ENCODE data around the gene ZNF423. TPM values are rescaled to one million over a fixed set of nuclear protein-coding genes. Genes with fewer than 3 reads are reported as not detected.

Gene ZNF423
- total and polyA plus RNA-seq, 10 donors, result 0.36 to 7.0 (median 3.7) TPM

DNA sequence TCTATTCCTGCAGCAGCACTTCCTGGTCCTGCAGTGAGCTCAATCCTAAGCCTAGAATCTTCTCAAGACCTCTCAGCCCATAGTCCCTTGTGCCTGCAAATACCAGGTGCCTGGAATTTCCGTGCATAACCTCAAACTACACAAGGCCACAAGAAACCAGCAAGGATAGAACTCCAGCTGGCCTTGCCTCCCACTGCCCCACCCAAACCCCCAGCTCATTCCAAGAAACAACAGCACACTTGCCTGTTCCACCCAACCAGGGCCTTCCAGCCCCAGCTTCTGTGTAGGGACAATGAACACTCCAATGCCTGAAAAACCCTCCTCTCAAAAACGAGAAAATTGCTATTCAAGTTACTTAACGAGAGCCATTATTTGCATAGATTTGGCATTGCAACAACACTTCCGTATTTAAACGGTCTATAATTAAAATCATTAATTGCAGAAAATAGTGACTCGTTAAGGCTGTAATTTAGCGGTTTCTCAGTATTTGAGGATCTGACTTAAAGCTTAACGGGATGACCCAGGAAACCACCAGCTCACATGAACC, 335.3 kb downstream of the ZNF423 start:
- DNase-seq, result peak; percentile 23
- intact Hi-C loops (cut with DNase I; ENCODE audit: low total_unique reads), result no loop called here
- H3K4me1 ChIP-seq, result peaks cover 0 to 6% (median 0%) of the 10 kb centered on the region in 6 donors

DNA sequence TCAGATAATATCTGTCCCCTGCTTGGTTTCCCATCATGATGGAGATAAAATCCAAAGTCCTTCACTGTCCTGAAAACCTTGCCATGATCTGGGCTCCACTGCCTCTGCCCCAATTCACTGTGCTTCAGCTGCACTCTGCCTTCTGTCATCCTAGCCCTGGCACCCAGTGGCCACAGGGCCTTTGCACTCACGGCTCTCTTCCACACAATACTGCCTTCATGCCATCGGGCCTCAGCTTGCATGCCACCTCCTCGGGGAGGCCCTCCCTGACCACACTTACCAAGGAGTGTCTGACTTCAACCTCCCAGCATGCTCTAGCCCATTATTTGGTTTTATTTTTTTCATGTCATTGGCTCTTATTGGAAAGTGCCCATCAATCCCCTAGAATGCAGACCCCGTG, 336.2 kb downstream of the ZNF423 start:
- no peak overlapping the region for H3K27ac ChIP-seq
- H3K27me3 ChIP-seq (replicated peaks in 1 of 7), result peaks cover 0 to 7% (median 0%) of the 10 kb centered on the region in 7 donors
- peak; percentile 55 for DNase-seq
- H3K9me3 ChIP-seq, result no peaks in the 10 kb centered on the region
- H3K4me3 ChIP-seq, result no peak overlapping the region
- no peak for TF ChIP-seq POLR2AphosphoS5 (IDR thresholded peaks at IDR 0.05)
- TF ChIP-seq POLR2A (IDR thresholded peaks at IDR 0.05), result no peak
- TF ChIP-seq, protein P1, sequence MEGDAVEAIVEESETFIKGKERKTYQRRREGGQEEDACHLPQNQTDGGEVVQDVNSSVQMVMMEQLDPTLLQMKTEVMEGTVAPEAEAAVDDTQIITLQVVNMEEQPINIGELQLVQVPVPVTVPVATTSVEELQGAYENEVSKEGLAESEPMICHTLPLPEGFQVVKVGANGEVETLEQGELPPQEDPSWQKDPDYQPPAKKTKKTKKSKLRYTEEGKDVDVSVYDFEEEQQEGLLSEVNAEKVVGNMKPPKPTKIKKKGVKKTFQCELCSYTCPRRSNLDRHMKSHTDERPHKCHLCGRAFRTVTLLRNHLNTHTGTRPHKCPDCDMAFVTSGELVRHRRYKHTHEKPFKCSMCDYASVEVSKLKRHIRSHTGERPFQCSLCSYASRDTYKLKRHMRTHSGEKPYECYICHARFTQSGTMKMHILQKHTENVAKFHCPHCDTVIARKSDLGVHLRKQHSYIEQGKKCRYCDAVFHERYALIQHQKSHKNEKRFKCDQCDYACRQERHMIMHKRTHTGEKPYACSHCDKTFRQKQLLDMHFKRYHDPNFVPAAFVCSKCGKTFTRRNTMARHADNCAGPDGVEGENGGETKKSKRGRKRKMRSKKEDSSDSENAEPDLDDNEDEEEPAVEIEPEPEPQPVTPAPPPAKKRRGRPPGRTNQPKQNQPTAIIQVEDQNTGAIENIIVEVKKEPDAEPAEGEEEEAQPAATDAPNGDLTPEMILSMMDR (IDR thresholded peaks at IDR 0.05 in 8 of 11, conservative IDR thresholded peaks at IDR 0.05 in 3 of 11), result no peak
- WGBS, 5 donors, result 90 to 97% (median 94%) methylated on average over 4 of the region's 4 CpGs
- no peaks in the 10 kb centered on the region for H3K36me3 ChIP-seq
- peaks cover 0 to 6% (median 0%) of the 10 kb centered on the region in 6 donors for H3K4me1 ChIP-seq
- intact Hi-C loops (cut with DNase I; ENCODE audit: low total_unique reads), result no loop called here

More for the DNA sequence above, 335.3 kb downstream of the ZNF423 start:
- 80 to 91% (median 88%) methylated on average over 8 of the region's 8 CpGs for WGBS, 5 donors
- H3K36me3 ChIP-seq, result no peaks in the 10 kb centered on the region
- H3K27me3 ChIP-seq (replicated peaks in 1 of 7), result peaks cover 0 to 7% (median 0%) of the 10 kb centered on the region in 7 donors
- H3K9me3 ChIP-seq, result no peaks in the 10 kb centered on the region
- H3K27ac ChIP-seq, result no peak overlapping the region
- H3K4me3 ChIP-seq, result no peak overlapping the region
- TF ChIP-seq, protein P1 (IDR thresholded peaks at IDR 0.05 in 8 of 11, conservative IDR thresholded peaks at IDR 0.05 in 3 of 11), result no peak
- TF ChIP-seq POLR2A (IDR thresholded peaks at IDR 0.05), result no peak
- TF ChIP-seq POLR2AphosphoS5 (IDR thresholded peaks at IDR 0.05), result no peak

DNA sequence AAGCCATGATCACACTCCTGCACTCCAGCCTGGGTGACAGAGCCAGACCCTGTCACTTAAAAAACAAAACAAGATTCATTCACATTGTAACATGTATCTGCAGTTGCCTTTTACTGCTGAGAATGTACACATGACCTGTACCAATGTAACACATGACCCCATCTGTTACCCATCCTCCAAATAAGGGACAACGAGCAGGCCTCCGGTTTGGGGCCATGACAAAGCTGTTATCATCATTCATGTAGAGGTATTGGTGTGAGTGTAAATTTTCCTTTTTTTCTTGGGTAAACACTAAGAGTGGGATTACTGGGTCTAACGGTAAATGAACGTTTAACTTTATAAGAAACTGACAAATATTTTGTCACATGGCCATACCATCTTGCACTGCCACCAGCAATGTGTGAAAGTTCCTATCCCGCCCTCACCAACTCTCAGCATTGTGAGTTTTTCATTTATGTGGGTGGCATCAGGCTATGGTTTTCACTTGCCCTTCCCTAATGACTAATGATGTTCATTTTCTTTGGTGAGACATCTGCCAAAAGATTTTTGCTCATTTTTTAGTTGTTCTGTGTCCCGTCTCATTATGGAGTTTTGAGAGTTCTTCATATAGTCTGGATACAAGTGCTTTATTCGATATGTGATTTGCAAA, 336.8 kb downstream of the ZNF423 start:
- WGBS, 5 donors, result 84 to 94% (median 86%) methylated on average over 7 of the region's 7 CpGs
- DNase-seq, result peak; percentile 1
- H3K9me3 ChIP-seq, result no peaks in the 10 kb centered on the region
- no peaks in the 10 kb centered on the region for H3K4me1 ChIP-seq
- H3K27ac ChIP-seq, result no peak overlapping the region
- H3K27me3 ChIP-seq (replicated peaks in 1 of 7), result peaks cover 0 to under 1% (median 0%) of the 10 kb centered on the region in 7 donors
- H3K4me3 ChIP-seq, result no peak overlapping the region
- TF ChIP-seq POLR2A (IDR thresholded peaks at IDR 0.05), result no peak
- TF ChIP-seq, protein P1 (IDR thresholded peaks at IDR 0.05 in 8 of 11, conservative IDR thresholded peaks at IDR 0.05 in 3 of 11), result no peak
- TF ChIP-seq POLR2AphosphoS5 (IDR thresholded peaks at IDR 0.05), result no peak
- intact Hi-C loops (cut with DNase I; ENCODE audit: low total_unique reads), result no loop called here
- no peaks in the 10 kb centered on the region for H3K36me3 ChIP-seq

DNA sequence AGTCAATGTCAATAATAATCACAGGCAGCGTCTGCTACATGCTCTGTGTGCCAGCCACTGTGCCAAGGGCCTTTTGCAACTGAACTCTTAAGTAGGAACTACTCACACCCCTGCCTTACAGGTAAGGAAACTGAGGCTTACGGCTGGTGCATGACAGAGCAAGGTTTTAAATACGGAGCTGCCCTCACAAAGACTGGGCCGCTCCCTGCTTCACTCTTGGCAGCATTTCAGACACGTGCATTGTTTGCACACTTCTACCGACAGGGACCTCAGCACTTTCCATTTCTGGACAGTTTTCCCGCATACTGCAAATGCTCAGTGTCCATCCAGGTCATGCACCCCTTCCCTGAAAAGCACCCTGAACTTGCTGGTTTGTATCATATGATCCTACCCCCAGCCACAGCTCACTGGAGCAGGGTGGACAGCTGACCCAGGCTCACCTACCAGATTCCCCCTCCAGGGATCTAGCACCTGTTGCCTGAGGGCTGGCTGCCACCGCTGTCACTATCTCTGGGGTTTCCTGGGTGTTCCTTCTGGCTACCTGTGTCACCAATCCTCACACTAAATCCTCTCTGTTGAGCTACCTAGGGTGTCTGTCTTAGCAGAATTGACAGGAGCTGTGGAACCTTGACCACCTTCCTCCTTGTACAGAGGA, 339.4 kb downstream of the ZNF423 start:
- H3K9me3 ChIP-seq, result no peaks in the 10 kb centered on the region
- WGBS, 5 donors, result 82 to 97% (median 89%) methylated on average over 7 to 8 of the region's 8 CpGs
- no peaks in the 10 kb centered on the region for H3K4me1 ChIP-seq
- H3K4me3 ChIP-seq, result no peak overlapping the region
- H3K36me3 ChIP-seq, result no peaks in the 10 kb centered on the region
- no peak for TF ChIP-seq POLR2A (IDR thresholded peaks at IDR 0.05)
- TF ChIP-seq POLR2AphosphoS5 (IDR thresholded peaks at IDR 0.05), result no peak
- TF ChIP-seq, protein P1 (IDR thresholded peaks at IDR 0.05 in 8 of 11, conservative IDR thresholded peaks at IDR 0.05 in 3 of 11), result no peak
- H3K27ac ChIP-seq, result no peak overlapping the region
- no peaks in the 10 kb centered on the region for H3K27me3 ChIP-seq (replicated peaks in 1 of 7)
- peak; percentile 52 for DNase-seq
- intact Hi-C loops (cut with DNase I; ENCODE audit: low total_unique reads), result no loop called here
